Measurements from ENCODE around the gene FLOT1.
"Not testable (repeated sequence)": the region's sequence is repeated elsewhere in the genome, so short reads cannot be mapped to it uniquely, and the experiment has no call there.

The FLOT1 gene

GRCh38 chr6:30766461-30767157 is 24.1 kb upstream of the FLOT1 start:
- no peak for DNase-seq

- not testable (repeated sequence) for DNase-seq
Observed at GRCh38 chr6:30765495-30765894, 23.0 kb upstream of the FLOT1 start.

GRCh38 chr6:30764490-30765043 is 22.1 kb upstream of the FLOT1 start:
- not testable (repeated sequence) for DNase-seq

- no peak for DNase-seq
Observed at GRCh38 chr6:30763618-30764489, 21.4 kb upstream of the FLOT1 start.

GRCh38 chr6:30763155-30763617 is 20.7 kb upstream of the FLOT1 start:
- no peak for DNase-seq

GRCh38 chr6:30761791-30762429 is 19.4 kb upstream of the FLOT1 start:
- DNase-seq: no peak

GRCh38 chr6:30760549-30760948 is 18.1 kb upstream of the FLOT1 start:
- DNase-seq: no peak

- no peak for DNase-seq
Observed at GRCh38 chr6:30759575-30760239, 17.2 kb upstream of the FLOT1 start.

- no peak for DNase-seq
Observed at GRCh38 chr6:30757261-30757904, 14.9 kb upstream of the FLOT1 start.

GRCh38 chr6:30756405-30757003 is 14.0 kb upstream of the FLOT1 start:
- DNase-seq: not testable (repeated sequence)

- DNase-seq: no peak
Observed at GRCh38 chr6:30754631-30755030, 12.1 kb upstream of the FLOT1 start.

- DNase-seq: peak; percentile 71
Observed at GRCh38 chr6:30752157-30752927, 9.9 kb upstream of the FLOT1 start.

GRCh38 chr6:30750379-30750668 is 7.8 kb upstream of the FLOT1 start:
- no peak for DNase-seq

GRCh38 chr6:30749554-30750378 is 7.3 kb upstream of the FLOT1 start:
- no peak for DNase-seq

- DNase-seq: no peak
Observed at GRCh38 chr6:30748851-30749540, 6.5 kb upstream of the FLOT1 start.

- DNase-seq: no peak
Observed at GRCh38 chr6:30747902-30748769, 5.6 kb upstream of the FLOT1 start.

GRCh38 chr6:30747300-30747687 is 4.8 kb upstream of the FLOT1 start:
- DNase-seq: no peak

- DNase-seq: peak; percentile 54
Observed at GRCh38 chr6:30744054-30744805, 1.7 kb upstream of the FLOT1 start, which contains the start of gene IER3. Gene IER3, minus strand, starts transcription at chr6:30744547. Its CDS starts 29 bp downstream, at chr6:30744518.
